MM.1S (cell line): Measurements from ENCODE around the gene TMED7.

Experiments
- CTCF ChIP-seq: fragments of 300-600 bp; sonication (generic); IDR thresholded peaks from 2 replicates; pipeline ENCODE4 v1.5.1; 2016; ENCODE audit warnings: antibody characterized with exemption, low read length, mixed read lengths
- EZH2 ChIP-seq: fragments of 300-600 bp; sonication (generic); optimal IDR thresholded peaks from 2 replicates; pipeline ENCODE3; 2017; ENCODE audit warnings: low read depth, mild to moderate bottlenecking, antibody characterized with exemption, low read length, mixed read lengths
- EZH2phosphoT487 ChIP-seq: fragments of 300-600 bp; sonication (generic); IDR thresholded peaks from 2 replicates; pipeline ENCODE4 v1.6.1; 2018; ENCODE audit warnings: antibody characterized with exemption, low read length

GRCh38 chr5:115657881-115658233 lies 32.0 kb upstream of the TMED7 start:
- TF ChIP-seq CTCF (no peak), EZH2 (no peak), EZH2phosphoT487 (no peak)
